HG02623 (cell line): ENCODE measurements around the gene LASP1.
"Not testable (repeated sequence)": the region's sequence is repeated elsewhere in the genome, so short reads cannot be mapped to it uniquely, and the experiment has no call there.

Experiments used
- ATAC-seq: cut with Tn5 transposase; IDR thresholded peaks from one replicate; pipeline ENCODE4 v1.9.1; 2021; ENCODE audit warnings: moderate library complexity; ENCODE audit not compliant: unreplicated experiment

LASP1 gene

GRCh38 chr17:38925263-38925995 lies 55.6 kb downstream of the LASP1 start, which contains the start of gene LASP1NB:
Gene LASP1NB, plus strand, starts transcription at chr17:38925614.
- no peak for ATAC-seq

- no peak for ATAC-seq
Observed at GRCh38 chr17:38926293-38927070, 56.6 kb downstream of the LASP1 start.

- not testable (repeated sequence) for ATAC-seq
Observed at GRCh38 chr17:38930782-38931181, 60.9 kb downstream of the LASP1 start.

- not testable (repeated sequence) for ATAC-seq
Observed at GRCh38 chr17:38933962-38934361, 64.1 kb downstream of the LASP1 start.

DNA sequence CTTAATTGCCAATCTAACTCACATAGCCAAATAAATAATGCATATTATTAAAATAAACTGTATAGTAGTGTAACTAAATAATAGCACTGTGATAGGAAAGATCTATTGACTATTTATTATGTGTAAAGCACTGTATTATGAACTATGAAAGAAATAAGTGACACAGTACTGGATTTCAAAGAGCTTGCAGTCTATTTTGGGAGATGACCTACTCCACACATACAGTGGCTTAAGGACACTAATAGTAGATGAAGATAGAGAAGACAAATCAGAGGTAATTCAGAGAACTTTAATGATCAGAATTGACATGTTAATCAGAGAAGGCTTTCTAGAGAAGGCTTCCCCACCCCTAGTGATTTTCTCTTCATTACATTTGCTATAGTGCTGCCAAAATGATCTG lies 70.1 kb downstream of the LASP1 start:
- no peak for ATAC-seq

GRCh38 chr17:38940404-38940803 lies 70.5 kb downstream of the LASP1 start:
- no peak for ATAC-seq

- ATAC-seq: no peak
Observed at GRCh38 chr17:38942696-38943334, 73.0 kb downstream of the LASP1 start.

DNA sequence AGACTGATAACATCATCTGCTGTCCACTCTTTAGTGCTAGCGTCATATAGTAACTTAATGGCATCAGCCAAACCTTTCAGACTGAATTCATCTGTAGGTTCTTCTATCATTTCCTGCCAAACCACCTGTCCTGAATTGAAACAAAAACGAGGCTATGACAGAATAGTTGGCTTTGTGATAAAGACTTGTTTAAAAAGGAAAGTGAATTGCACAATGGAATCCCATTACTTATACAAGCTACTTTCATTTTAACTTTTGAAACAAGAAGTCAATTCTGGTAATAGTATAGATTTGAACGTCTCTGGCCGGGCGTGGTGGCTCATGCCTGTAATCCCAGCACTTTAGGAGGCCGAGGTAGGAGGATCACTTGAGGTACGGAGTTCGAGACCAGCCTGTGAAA lies 73.7 kb downstream of the LASP1 start:
- ATAC-seq: no peak

GRCh38 chr17:38947189-38947588 lies 77.3 kb downstream of the LASP1 start:
- ATAC-seq: no peak

GRCh38 chr17:38953800-38954199 lies 83.9 kb downstream of the LASP1 start:
- ATAC-seq: not testable (repeated sequence)

DNA sequence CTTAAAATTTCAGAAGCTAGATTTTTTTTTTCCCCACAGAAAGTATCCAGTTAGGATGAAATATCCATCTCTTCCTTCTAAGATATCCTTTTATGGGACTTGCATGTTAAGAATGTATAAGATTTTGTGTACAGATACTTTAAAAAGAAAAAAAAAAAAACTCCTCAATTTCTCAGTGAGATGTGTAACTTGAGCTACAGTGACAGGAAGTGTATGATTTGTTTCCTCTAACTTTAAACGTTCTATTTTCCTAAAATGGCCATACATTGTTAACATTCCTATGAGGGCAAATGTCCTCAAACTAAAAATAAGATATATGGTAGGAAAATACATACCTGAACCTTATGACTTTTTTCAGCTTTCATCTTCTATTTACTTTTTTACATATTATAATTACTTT lies 88.5 kb downstream of the LASP1 start:
- no peak for ATAC-seq

DNA sequence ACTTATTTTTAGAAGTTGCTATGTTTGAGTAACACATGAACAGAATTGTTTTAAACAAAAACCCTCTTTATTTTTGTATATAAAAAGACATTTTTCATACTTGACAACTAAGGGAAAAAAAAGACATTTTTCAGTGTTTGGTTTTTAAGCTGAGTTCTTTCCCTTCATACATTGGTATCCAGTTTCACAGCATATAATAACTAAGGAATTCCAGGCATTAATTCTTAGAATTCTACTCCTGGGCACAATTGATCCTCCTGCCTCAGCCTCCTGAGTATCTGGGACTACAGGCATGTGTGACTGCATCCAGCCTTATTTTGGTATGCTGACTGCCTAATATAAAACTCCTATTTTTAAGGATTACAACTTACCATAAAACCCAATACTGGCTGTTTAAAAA lies 88.9 kb downstream of the LASP1 start:
- ATAC-seq: no peak

DNA sequence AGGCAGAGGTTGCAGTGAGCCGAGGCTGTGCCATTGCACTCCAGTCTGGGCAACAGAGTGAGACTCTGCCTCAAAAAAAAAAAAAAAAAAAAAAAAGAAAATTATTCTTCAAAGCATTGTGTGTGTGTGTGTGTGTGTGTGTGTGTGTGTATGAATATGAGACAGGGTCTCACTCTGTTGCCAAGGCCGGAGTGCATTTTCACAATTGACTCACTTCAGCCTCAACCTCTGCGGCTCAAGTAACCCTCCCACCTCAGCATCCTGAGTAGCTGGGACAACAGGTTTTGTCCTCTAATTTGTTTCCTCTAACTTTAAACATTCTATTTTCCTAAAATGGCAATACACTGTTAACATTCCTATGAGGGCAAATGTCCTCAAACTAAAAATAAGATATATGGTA lies 89.7 kb downstream of the LASP1 start:
- ATAC-seq: no peak

GRCh38 chr17:38960402-38960801 lies 90.5 kb downstream of the LASP1 start:
- ATAC-seq: no peak

- no peak for ATAC-seq
Observed at GRCh38 chr17:38961413-38961812, 91.6 kb downstream of the LASP1 start.

DNA sequence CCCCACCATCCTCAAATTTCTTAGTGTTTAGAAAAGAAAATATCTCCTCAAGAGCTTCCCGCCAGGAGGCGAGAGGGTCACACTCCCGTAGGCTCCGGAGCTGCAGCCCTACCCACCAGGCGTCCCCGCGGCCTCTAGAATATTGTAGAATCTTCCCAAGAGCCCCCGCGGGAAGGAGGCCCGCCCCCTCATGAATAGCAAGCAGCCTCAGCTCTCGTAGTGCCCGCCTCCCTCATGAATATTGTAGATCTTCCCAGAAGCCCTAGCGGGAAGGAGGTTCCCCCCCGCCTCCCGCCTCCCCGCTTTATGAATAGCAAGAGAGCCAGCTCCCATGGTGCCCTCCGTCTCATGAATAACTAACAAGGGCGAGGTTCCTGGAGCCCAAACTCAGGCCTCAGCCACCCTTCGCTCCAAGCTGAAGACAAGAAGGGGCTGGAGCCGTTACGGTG lies 97.5 kb downstream of the LASP1 start, which contains the start of gene FBXO47:
Gene FBXO47 (minus strand): TSS at position 114 of the 449 bp plus-strand sequence. CDS start 4,378 bp downstream, outside the sequence.
- ATAC-seq: no peak

- no peak for ATAC-seq
Observed at GRCh38 chr17:38969281-38969680, 99.4 kb downstream of the LASP1 start.

- ATAC-seq: no peak
Observed at GRCh38 chr17:38970128-38970527, 100.3 kb downstream of the LASP1 start.

DNA sequence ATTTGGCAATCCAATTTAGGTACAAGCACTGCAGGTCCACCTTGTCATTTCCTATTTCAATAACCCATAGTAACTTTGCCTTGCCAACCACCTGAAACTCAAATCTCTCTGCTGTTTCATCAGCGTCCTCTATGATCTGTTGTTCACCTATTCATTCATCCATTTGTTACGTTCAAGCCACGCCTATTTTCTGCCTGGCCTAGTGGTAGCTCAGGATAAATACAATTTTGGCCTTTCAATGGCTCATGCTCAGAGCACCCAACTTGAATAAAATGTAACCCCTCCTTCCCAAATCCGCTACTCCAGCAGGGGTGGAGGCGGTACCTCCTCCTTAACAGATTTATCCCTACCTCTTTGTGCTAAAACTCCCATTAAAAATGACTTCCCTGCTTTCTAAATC lies 100.9 kb downstream of the LASP1 start:
- ATAC-seq: no peak
